HL-60 (cell line): ENCODE data around the gene ATP10A.

Experiments used
- DNase-seq, 2 experiments: peaks; one replicate each; pipeline ENCODE4 v3.0.0-alpha.2; 2010 to 2020; ENCODE audit warnings: low read depth in 1 of 2, low spot score in 1 of 2
- H3K27ac ChIP-seq: fragments of 250-450 bp; sonication (Bioruptor Pico); replicated peaks from 2 replicates; pipeline ENCODE4 v1.5.1; 2020; ENCODE audit warnings: mild to moderate bottlenecking, moderate library complexity
- H3K27me3 ChIP-seq: fragments of 250-450 bp; sonication (Bioruptor Pico); 2 replicates; pipeline ENCODE4 v1.5.1; 2021; ENCODE audit warnings: mild to moderate bottlenecking, moderate library complexity; ENCODE audit not compliant: insufficient read depth, poor library complexity, severe bottlenecking
- H3K4me3 ChIP-seq: replicated peaks from 2 replicates; pipeline ENCODE4 v1.5.1; 2011; ENCODE audit warnings: mild to moderate bottlenecking, control low read depth, low read length; ENCODE audit not compliant: insufficient read depth
- GABPA ChIP-seq: IDR thresholded peaks from 2 replicates; pipeline ENCODE4 v1.6.1; 2012; ENCODE audit warnings: low read depth
- POLR2AphosphoS5 ChIP-seq: IDR thresholded peaks from 2 replicates; pipeline ENCODE4 v1.6.1; 2012; ENCODE audit warnings: low read depth
- SPI1 ChIP-seq: IDR thresholded peaks from 2 replicates; pipeline ENCODE4 v1.6.1; 2012; ENCODE audit warnings: low read depth, mild to moderate bottlenecking, borderline replicate concordance
- TF ChIP-seq, protein P1 (sequence below): IDR thresholded peaks from one replicate; pipeline ENCODE4 v1.5.1; 2011; ENCODE audit warnings: low read length, control low read depth, inconsistent platforms; ENCODE audit not compliant: insufficient read depth
- TF ChIP-seq, protein P2 (sequence below): IDR thresholded peaks from 2 replicates; pipeline ENCODE4 v1.6.1; 2012; ENCODE audit warnings: low read depth; ENCODE audit not compliant: insufficient replicate concordance

The ATP10A gene

DNA sequence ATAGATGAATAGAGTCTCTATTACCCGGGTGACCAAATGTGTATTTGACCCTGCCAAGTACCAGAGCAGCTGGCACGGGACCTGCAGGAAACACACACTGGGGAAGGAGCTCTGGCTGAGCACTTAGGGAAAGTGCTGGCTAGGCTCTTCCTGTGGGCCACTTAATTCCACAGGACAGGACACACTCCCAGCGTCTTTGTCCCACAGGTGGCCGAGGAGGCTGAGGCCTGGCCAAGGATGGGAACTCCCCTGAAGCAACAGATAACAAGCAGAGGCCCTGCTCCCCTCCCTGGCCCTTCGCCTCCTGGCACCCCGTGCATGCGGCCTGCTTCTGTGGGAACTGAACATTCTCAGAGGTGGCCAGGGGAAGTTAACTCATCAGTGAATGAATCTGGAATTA lies 180.8 kb downstream of the ATP10A start:
- no peak overlapping the region for H3K27ac ChIP-seq
- no peak for DNase-seq
- H3K4me3 ChIP-seq: no peak overlapping the region
- no peaks in the 10 kb centered on the region for H3K27me3 ChIP-seq
- TF ChIP-seq GABPA: no peak
- TF ChIP-seq POLR2AphosphoS5: no peak
- TF ChIP-seq, protein P1, sequence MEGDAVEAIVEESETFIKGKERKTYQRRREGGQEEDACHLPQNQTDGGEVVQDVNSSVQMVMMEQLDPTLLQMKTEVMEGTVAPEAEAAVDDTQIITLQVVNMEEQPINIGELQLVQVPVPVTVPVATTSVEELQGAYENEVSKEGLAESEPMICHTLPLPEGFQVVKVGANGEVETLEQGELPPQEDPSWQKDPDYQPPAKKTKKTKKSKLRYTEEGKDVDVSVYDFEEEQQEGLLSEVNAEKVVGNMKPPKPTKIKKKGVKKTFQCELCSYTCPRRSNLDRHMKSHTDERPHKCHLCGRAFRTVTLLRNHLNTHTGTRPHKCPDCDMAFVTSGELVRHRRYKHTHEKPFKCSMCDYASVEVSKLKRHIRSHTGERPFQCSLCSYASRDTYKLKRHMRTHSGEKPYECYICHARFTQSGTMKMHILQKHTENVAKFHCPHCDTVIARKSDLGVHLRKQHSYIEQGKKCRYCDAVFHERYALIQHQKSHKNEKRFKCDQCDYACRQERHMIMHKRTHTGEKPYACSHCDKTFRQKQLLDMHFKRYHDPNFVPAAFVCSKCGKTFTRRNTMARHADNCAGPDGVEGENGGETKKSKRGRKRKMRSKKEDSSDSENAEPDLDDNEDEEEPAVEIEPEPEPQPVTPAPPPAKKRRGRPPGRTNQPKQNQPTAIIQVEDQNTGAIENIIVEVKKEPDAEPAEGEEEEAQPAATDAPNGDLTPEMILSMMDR: no peak
- no peak for TF ChIP-seq SPI1
- TF ChIP-seq, protein P2, sequence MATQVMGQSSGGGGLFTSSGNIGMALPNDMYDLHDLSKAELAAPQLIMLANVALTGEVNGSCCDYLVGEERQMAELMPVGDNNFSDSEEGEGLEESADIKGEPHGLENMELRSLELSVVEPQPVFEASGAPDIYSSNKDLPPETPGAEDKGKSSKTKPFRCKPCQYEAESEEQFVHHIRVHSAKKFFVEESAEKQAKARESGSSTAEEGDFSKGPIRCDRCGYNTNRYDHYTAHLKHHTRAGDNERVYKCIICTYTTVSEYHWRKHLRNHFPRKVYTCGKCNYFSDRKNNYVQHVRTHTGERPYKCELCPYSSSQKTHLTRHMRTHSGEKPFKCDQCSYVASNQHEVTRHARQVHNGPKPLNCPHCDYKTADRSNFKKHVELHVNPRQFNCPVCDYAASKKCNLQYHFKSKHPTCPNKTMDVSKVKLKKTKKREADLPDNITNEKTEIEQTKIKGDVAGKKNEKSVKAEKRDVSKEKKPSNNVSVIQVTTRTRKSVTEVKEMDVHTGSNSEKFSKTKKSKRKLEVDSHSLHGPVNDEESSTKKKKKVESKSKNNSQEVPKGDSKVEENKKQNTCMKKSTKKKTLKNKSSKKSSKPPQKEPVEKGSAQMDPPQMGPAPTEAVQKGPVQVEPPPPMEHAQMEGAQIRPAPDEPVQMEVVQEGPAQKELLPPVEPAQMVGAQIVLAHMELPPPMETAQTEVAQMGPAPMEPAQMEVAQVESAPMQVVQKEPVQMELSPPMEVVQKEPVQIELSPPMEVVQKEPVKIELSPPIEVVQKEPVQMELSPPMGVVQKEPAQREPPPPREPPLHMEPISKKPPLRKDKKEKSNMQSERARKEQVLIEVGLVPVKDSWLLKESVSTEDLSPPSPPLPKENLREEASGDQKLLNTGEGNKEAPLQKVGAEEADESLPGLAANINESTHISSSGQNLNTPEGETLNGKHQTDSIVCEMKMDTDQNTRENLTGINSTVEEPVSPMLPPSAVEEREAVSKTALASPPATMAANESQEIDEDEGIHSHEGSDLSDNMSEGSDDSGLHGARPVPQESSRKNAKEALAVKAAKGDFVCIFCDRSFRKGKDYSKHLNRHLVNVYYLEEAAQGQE: no peak

DNA sequence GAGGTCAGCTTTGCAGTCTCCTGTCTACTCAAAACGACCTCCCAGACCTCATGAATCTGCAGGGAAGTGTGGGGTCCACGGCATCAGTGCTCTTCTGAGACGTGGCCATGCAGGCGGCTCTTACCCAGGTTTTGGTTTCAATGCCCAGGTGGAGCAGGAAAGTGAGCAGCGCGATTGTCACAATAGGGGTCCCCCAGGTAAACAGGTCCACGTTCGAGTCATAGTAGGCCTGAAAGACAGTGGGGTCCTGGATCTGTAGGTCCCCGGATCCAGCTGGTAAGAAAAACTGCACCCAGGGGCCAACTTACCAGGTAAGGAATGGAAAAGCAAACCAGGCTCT lies 182.5 kb downstream of the ATP10A start:
- Histone ChIP-seq H3K4me3 (no peak overlapping the region), H3K27me3 (no peaks in the 10 kb centered on the region), H3K27ac (no peak overlapping the region)
- TF ChIP-seq GABPA (no peak), POLR2AphosphoS5 (no peak), SPI1 (no peak)
- TF ChIP-seq, protein P2: no peak
- TF ChIP-seq, protein P1: no peak
- no peak for DNase-seq

DNA sequence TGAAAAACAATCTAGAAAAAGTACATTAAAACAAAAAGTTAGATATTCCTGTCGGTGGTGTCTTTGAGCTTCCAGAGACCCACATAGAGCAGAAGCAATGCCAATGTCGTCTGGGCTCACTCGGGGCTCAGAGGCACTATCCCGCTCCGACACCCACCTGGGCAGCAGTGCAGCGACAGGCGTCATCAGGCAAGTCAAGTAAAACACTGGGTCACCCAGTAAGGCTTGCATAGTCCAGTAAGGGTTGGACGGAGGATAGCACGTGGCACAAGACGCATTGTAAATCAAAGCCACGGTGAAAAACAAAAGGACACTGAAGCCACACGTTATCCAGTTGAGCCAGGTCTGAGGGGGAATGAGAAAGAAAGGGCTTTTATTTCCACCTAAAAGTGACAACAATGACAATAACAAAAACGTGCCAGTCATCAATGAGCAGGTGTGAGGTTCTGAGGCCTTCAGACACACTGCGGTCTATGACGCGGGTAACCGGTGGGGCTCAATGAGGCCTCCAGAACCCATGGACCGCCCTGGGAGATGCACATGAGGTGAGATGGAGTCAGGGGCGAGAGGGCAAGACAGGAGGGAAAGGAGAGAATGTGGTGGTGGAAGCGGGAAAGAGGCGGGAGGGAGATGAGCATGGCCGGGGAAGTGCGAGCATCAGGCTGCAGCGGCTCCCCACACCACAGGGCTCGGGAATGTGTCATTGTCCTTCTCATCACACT lies 183.0 kb downstream of the ATP10A start:
- H3K27ac ChIP-seq: no peak overlapping the region
- H3K27me3 ChIP-seq: no peaks in the 10 kb centered on the region
- no peak overlapping the region for H3K4me3 ChIP-seq
- DNase-seq: no peak
- TF ChIP-seq GABPA (no peak), POLR2AphosphoS5 (no peak)

DNA sequence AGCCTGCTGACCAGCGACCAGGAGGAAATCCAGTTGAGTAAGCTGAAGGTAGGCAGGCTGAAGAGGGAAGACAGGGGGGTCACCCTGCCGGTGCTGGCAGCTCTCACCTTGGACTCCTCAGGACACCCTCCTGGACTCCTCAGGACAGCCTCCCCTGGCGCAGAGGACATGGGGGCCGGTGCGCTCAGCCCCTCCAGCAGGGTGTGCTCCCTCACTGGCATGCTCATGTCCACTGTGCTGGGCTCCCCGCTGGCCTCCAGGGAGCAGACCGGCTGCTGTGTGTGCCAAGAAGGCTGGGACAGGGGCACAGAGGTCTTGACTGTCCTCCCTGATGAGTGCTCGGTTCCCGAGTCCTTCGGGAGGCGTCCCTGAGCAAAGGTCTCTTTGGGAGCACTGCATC lies 183.6 kb downstream of the ATP10A start:
- Histone ChIP-seq H3K27ac (no peak overlapping the region), H3K27me3 (no peaks in the 10 kb centered on the region), H3K4me3 (no peak overlapping the region)
- TF ChIP-seq SPI1: no peak
- TF ChIP-seq, protein P1: no peak
- no peak for TF ChIP-seq GABPA
- TF ChIP-seq, protein P2: no peak
- TF ChIP-seq POLR2AphosphoS5: no peak
- DNase-seq: no peak
